C4-2B (cell line): ENCODE measurements around the gene SLCO4A1.

Experiments
- CTCF ChIP-seq: fragments of 450-650 bp; conservative IDR thresholded peaks from 2 replicates; pipeline ENCODE4 v1.5.1; 2017; ENCODE audit warnings: mild to moderate bottlenecking
- ZFX ChIP-seq: fragments of 450-650 bp; IDR thresholded peaks from 2 replicates; pipeline ENCODE4 v1.6.1; 2017

- TF ChIP-seq CTCF (peak; percentile 84), ZFX (no peak)
Observed at GRCh38 chr20:62668441-62669027, 26.2 kb downstream of the SLCO4A1 start.
